Fibroblast of pulmonary artery (primary cell): ENCODE measurements around the gene RCAN1.

Source experiments
- DNase-seq: peaks from one replicate; pipeline ENCODE4 v3.0.0-alpha.2; 2010; ENCODE audit warnings: low read depth
- H3K4me3 ChIP-seq: replicated peaks from 2 replicates; pipeline ENCODE4 v1.5.1; 2011; ENCODE audit warnings: low read depth, mild to moderate bottlenecking, control low read depth, low read length, moderate library complexity
- CTCF ChIP-seq: IDR thresholded peaks from 2 replicates; pipeline ENCODE4 v1.5.1; 2011; ENCODE audit warnings: mild to moderate bottlenecking, control low read depth, low read length, inconsistent platforms; ENCODE audit errors: missing control alignments

Gene RCAN1

DNA sequence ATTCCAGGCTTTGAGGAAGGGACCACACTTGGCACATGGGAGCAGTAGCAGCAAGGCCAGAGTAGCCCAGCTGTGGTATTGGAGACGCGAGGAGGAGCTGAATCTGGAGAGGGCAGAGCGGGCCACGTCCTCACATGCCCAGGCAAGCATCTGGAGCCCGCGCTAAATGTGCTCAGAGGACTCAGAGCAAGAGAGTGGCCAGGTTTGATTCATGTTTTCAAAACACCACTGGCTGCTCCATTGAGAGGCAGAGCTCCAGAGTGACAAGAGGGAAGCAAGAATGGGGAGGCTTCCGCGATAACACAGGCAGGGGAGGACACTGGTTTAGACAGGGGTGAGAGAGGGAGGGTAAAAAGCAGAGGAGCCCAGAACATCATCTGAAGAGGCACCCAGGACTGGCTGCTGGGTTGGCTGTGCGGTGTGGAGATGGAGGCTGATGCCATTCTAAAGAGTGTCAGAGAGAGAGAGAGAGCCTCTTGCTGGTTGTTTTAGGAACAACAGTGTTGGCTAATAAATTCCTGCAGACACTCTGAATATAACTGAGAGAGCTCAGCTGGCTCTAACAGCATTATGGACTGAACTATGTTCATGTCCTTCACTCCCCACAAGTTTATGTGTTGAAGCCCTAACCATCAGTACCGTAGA is 32.3 kb downstream of the RCAN1 start:
- TF ChIP-seq CTCF: peak; percentile 59
- DNase-seq: peak; percentile 62
- no peak overlapping the region for H3K4me3 ChIP-seq

GRCh38 chr21:34580181-34580700 is 34.7 kb downstream of the RCAN1 start:
- TF ChIP-seq CTCF: no peak
- H3K4me3 ChIP-seq: no peak overlapping the region
- no peak for DNase-seq

DNA sequence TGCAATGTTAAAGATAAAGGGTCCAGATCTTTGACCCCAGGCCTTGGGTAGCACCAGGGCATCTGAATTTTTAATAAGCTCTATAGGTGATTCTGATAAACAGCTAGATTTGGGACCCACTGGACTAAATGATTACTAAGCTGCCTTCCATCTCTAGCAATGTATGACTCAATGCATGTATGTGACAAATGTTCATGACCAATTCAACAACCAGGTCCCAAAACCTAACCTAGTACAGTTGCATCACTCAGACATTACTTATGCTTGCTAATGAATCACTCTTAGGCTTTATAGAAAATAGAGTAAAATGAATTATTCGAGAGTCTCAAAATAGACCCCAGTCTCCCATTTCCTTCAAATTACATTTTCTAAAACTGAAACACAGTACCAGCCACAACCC is 35.5 kb downstream of the RCAN1 start:
- no peak overlapping the region for H3K4me3 ChIP-seq
- peak; percentile 27 for DNase-seq
- no peak for TF ChIP-seq CTCF

DNA sequence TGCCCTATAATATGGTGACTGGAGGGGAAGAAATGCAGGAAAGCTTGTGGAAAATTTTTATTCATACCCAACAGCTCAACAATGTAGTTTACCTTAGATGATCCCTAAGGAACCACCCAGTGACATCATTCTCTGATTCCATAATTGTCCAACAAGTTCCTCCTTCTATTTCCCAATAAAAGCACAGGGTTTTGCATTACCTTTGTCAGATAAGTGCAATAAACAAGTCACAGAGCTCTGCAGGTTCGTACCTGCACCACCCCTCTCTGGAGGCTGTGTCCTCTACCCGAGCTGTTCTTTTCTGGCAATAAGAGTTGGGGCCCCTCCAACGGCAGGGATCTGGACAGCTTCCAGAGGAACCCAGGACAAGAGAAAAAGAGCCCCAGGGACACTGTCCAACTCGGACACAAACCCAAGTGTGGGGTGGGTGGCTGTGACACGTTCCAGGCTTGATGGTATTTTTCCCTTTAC is 38.8 kb downstream of the RCAN1 start:
- no peak for TF ChIP-seq CTCF
- no peak overlapping the region for H3K4me3 ChIP-seq
- DNase-seq: peak; percentile 22

DNA sequence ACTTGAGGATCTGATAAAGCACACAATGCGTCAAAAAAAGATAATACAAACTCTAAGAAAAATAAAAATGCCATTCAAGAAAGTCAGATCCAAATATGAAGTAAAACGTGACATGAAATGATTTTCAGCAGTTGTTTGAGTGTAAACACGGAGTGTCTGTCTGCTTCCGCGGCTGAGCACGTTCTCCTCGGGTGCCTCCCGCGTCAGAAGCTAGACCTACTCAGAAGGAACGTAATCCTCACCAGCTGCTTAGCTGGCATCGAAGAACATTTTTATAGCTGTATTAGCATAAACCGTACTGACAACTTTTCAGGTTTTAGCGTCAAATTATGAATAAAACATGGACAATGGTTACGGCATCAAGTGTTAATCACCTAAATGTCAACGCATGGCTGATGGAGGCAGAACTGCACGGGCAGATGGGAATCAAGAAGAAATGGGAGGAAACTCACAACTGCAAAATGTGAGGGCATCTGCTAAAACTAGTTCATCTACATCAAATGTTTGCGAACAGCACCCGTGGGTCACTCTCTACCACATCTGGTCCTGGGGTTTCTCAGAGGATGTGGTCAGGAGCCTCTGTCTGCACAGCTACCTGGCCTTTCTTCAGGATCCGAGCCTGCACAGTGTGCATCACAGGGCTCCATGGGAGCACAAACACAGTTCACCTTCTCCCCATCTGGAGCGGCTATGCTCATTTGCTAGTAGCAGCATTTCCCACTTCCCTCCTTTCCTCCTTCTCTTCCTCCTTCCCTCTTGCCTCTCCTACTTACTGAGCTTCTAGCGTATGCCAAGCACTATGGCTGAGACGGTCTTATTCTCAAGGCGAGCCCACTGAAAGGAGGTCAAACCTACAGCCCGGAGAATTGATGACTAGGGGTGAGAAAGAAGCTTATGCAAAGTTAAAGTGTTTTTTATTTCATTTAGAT is 40.0 kb downstream of the RCAN1 start:
- no peak overlapping the region for H3K4me3 ChIP-seq
- no peak for TF ChIP-seq CTCF
- DNase-seq: no peak

GRCh38 chr21:34571994-34572393 is 42.9 kb downstream of the RCAN1 start:
- no peak for DNase-seq
- TF ChIP-seq CTCF: no peak
- H3K4me3 ChIP-seq: no peak overlapping the region
